H1 (cell line): ENCODE data around the gene ST13. TPM values are rescaled to one million over a fixed set of nuclear protein-coding genes. Genes with fewer than 3 reads are reported as not detected.

ENCODE experiments used
- BACH1 ChIP-seq: IDR thresholded peaks from 2 replicates; pipeline ENCODE4 v1.6.1; 2012; ENCODE audit warnings: low read length, improper control_type of control experiment
- CREB1 ChIP-seq: IDR thresholded peaks from 2 replicates; pipeline ENCODE4 v1.6.1; 2012; ENCODE audit warnings: inconsistent platforms
- HDAC6 ChIP-seq: IDR thresholded peaks from one replicate; pipeline ENCODE4 v1.7.1; 2012; ENCODE audit warnings: low read depth, mild to moderate bottlenecking, inconsistent platforms, low read length, moderate library complexity
- KDM4A ChIP-seq: IDR thresholded peaks from one replicate; pipeline ENCODE4 v1.7.1; 2012; ENCODE audit warnings: low read depth, mild to moderate bottlenecking, moderate library complexity, low read length, inconsistent platforms; ENCODE audit not compliant: severe bottlenecking
- POLR2AphosphoS5 ChIP-seq: IDR thresholded peaks from 2 replicates; pipeline ENCODE4 v1.6.1; 2011; ENCODE audit warnings: low read depth, low read length
- SAP30 ChIP-seq: fragments of 300-600 bp; sonication (generic); IDR thresholded peaks from 2 replicates; pipeline ENCODE4 v1.7.1; 2012; ENCODE audit warnings: low read length, moderate library complexity, mild to moderate bottlenecking, inconsistent platforms; ENCODE audit not compliant: insufficient read depth, insufficient replicate concordance
- polyA plus RNA-seq, 7 experiments: library from polyadenylated mRNA; depleted of rRNA in 3 of 7; stranded (reverse) in 5 of 7; unstranded in 2 of 7; fragments of >200 nt in 5 of 7; fragments of 200-250 nt in 2 of 7; gene quantifications; 1 replicate in 5 of 7; 2 replicates in 1 of 7; 4 replicates in 1 of 7; pipeline versions ENCODE4 v1.2.1 to v1.2.3, GENCODE V29; 2011 to 2013; ENCODE audit warnings: missing spikeins in 2 of 7, mixed read lengths in 2 of 7
- total RNA-seq: library from RNA; stranded (reverse); fragmentation: NEBNext Ultra II Directional; extraction: Animal tissue kit (Norgen Biotek cat#: 25700); gene quantifications from 2 replicates; pipeline ENCODE4 v1.2.1, GENCODE V29; 2021
- TF ChIP-seq, protein P1 (sequence below): fragments of 300-600 bp; sonication (generic); IDR thresholded peaks from 2 replicates; pipeline ENCODE4 v1.7.1; 2012; ENCODE audit warnings: low read length, moderate library complexity, mild to moderate bottlenecking, inconsistent platforms; ENCODE audit not compliant: insufficient replicate concordance
- TF ChIP-seq, protein P2 (sequence below): IDR thresholded peaks from 2 replicates; pipeline ENCODE4 v1.6.1; 2011; ENCODE audit warnings: low read length, improper control_type of control experiment
- TF ChIP-seq, protein P3 (sequence below): IDR thresholded peaks from 2 replicates; pipeline ENCODE4 v1.6.1; 2012; ENCODE audit warnings: low read length, inconsistent platforms

The ST13 gene
- total and polyA plus RNA-seq, 2 of the 8 experiments (the other 6 are each of a cell fraction or from before 2014, with no cell fraction given), result 52.0 to 305 TPM

DNA sequence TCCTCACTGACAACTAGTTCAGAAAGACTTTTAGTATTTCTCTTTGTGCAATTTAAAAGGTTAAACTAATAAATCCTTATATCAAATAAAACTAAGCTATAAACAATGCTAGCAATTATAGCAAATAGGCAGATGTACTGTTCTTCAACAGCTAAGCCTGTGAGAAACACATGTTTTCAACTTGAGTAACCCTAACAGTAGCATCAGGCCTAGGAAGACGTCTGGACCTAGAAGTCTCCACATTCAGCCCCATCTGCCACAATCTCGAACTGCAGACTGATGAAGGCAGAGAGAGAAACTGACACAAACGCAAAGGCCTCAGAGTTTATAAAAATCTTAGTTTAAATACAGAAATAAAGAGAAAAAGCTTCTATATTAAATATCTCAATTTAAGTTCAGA, 2.5 kb downstream of the ST13 start (continued):
- TF ChIP-seq, protein P1, sequence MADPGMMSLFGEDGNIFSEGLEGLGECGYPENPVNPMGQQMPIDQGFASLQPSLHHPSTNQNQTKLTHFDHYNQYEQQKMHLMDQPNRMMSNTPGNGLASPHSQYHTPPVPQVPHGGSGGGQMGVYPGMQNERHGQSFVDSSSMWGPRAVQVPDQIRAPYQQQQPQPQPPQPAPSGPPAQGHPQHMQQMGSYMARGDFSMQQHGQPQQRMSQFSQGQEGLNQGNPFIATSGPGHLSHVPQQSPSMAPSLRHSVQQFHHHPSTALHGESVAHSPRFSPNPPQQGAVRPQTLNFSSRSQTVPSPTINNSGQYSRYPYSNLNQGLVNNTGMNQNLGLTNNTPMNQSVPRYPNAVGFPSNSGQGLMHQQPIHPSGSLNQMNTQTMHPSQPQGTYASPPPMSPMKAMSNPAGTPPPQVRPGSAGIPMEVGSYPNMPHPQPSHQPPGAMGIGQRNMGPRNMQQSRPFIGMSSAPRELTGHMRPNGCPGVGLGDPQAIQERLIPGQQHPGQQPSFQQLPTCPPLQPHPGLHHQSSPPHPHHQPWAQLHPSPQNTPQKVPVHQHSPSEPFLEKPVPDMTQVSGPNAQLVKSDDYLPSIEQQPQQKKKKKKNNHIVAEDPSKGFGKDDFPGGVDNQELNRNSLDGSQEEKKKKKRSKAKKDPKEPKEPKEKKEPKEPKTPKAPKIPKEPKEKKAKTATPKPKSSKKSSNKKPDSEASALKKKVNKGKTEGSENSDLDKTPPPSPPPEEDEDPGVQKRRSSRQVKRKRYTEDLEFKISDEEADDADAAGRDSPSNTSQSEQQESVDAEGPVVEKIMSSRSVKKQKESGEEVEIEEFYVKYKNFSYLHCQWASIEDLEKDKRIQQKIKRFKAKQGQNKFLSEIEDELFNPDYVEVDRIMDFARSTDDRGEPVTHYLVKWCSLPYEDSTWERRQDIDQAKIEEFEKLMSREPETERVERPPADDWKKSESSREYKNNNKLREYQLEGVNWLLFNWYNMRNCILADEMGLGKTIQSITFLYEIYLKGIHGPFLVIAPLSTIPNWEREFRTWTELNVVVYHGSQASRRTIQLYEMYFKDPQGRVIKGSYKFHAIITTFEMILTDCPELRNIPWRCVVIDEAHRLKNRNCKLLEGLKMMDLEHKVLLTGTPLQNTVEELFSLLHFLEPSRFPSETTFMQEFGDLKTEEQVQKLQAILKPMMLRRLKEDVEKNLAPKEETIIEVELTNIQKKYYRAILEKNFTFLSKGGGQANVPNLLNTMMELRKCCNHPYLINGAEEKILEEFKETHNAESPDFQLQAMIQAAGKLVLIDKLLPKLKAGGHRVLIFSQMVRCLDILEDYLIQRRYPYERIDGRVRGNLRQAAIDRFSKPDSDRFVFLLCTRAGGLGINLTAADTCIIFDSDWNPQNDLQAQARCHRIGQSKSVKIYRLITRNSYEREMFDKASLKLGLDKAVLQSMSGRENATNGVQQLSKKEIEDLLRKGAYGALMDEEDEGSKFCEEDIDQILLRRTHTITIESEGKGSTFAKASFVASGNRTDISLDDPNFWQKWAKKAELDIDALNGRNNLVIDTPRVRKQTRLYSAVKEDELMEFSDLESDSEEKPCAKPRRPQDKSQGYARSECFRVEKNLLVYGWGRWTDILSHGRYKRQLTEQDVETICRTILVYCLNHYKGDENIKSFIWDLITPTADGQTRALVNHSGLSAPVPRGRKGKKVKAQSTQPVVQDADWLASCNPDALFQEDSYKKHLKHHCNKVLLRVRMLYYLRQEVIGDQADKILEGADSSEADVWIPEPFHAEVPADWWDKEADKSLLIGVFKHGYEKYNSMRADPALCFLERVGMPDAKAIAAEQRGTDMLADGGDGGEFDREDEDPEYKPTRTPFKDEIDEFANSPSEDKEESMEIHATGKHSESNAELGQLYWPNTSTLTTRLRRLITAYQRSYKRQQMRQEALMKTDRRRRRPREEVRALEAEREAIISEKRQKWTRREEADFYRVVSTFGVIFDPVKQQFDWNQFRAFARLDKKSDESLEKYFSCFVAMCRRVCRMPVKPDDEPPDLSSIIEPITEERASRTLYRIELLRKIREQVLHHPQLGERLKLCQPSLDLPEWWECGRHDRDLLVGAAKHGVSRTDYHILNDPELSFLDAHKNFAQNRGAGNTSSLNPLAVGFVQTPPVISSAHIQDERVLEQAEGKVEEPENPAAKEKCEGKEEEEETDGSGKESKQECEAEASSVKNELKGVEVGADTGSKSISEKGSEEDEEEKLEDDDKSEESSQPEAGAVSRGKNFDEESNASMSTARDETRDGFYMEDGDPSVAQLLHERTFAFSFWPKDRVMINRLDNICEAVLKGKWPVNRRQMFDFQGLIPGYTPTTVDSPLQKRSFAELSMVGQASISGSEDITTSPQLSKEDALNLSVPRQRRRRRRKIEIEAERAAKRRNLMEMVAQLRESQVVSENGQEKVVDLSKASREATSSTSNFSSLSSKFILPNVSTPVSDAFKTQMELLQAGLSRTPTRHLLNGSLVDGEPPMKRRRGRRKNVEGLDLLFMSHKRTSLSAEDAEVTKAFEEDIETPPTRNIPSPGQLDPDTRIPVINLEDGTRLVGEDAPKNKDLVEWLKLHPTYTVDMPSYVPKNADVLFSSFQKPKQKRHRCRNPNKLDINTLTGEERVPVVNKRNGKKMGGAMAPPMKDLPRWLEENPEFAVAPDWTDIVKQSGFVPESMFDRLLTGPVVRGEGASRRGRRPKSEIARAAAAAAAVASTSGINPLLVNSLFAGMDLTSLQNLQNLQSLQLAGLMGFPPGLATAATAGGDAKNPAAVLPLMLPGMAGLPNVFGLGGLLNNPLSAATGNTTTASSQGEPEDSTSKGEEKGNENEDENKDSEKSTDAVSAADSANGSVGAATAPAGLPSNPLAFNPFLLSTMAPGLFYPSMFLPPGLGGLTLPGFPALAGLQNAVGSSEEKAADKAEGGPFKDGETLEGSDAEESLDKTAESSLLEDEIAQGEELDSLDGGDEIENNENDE, result no peak
- TF ChIP-seq BACH1, result no peak
- TF ChIP-seq SAP30, result no peak
- TF ChIP-seq, protein P2, sequence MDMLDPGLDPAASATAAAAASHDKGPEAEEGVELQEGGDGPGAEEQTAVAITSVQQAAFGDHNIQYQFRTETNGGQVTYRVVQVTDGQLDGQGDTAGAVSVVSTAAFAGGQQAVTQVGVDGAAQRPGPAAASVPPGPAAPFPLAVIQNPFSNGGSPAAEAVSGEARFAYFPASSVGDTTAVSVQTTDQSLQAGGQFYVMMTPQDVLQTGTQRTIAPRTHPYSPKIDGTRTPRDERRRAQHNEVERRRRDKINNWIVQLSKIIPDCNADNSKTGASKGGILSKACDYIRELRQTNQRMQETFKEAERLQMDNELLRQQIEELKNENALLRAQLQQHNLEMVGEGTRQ, result no peak
- no peak for TF ChIP-seq POLR2AphosphoS5
- no peak for TF ChIP-seq KDM4A
- TF ChIP-seq CREB1, result no peak
- TF ChIP-seq HDAC6, result no peak
- TF ChIP-seq, protein P3, sequence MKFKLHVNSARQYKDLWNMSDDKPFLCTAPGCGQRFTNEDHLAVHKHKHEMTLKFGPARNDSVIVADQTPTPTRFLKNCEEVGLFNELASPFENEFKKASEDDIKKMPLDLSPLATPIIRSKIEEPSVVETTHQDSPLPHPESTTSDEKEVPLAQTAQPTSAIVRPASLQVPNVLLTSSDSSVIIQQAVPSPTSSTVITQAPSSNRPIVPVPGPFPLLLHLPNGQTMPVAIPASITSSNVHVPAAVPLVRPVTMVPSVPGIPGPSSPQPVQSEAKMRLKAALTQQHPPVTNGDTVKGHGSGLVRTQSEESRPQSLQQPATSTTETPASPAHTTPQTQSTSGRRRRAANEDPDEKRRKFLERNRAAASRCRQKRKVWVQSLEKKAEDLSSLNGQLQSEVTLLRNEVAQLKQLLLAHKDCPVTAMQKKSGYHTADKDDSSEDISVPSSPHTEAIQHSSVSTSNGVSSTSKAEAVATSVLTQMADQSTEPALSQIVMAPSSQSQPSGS, result no peak
- TF ChIP-seq, all 59 proteins: peak for 0
